Umbilical cord (tissue), 2 donors: ENCODE results near the gene MTG1. TPM values are rescaled to one million over a fixed set of nuclear protein-coding genes. Genes with fewer than 3 reads are reported as not detected.
"Not testable (repeated sequence)": the region's sequence is repeated elsewhere in the genome, so short reads cannot be mapped to it uniquely, and the experiment has no call there.

Source experiments
- DNase-seq: peaks from one replicate; pipeline ENCODE4 v3.0.0-alpha.2; 2015; ENCODE audit warnings: low spot score
- total RNA-seq: library from RNA; depleted of rRNA; stranded (reverse); fragments of >200 nt; gene quantifications from one replicate; pipeline ENCODE4 v1.2.3, GENCODE V29; 2014; ENCODE audit warnings: low replicate concordance; ENCODE audit not compliant: insufficient read depth

MTG1 gene
- total RNA-seq, 1 donor from 2014 or later = 40.4 TPM

- DNase-seq = no peak
These were observed 72.1 kb downstream of the MTG1 start for GRCh38 chr10:133465950-133466474.

GRCh38 chr10:133466683-133467275 is 72.8 kb downstream of the MTG1 start:
- DNase-seq = no peak

- no peak for DNase-seq
These were observed 73.4 kb downstream of the MTG1 start for GRCh38 chr10:133467286-133467911.

- not testable (repeated sequence) for DNase-seq
These were observed 75.2 kb downstream of the MTG1 start for GRCh38 chr10:133469205-133469604.

- no peak for DNase-seq
These were observed 77.5 kb downstream of the MTG1 start for GRCh38 chr10:133471300-133472109.

Other genes with a start within 250 kb of the MTG1 start
- gene KNDC1, start 233.9 kb upstream of the MTG1 start, total RNA-seq = 4.8 TPM
- gene UTF1, start 163.9 kb upstream of the MTG1 start, total RNA-seq = not detected
- gene VENTX, start 156.3 kb upstream of the MTG1 start, total RNA-seq = not detected
- 6.3 TPM for gene ADAM8, start 117.3 kb upstream of the MTG1 start, total RNA-seq
- gene TUBGCP2, start 85.3 kb upstream of the MTG1 start, total RNA-seq = 34.2 TPM
- 41.9 TPM for gene ZNF511, start 85.2 kb upstream of the MTG1 start, total RNA-seq
- not detected for gene CALY, start 57.3 kb upstream of the MTG1 start, total RNA-seq
- not detected for gene PRAP1, start 46.8 kb upstream of the MTG1 start, total RNA-seq
- gene FUOM, start 36.1 kb upstream of the MTG1 start, total RNA-seq = 3.4 TPM
- 28.2 TPM for gene ECHS1, start 20.8 kb upstream of the MTG1 start, total RNA-seq
- 6.3 TPM for gene PAOX, start 14.9 kb upstream of the MTG1 start, total RNA-seq
- 0.96 TPM for gene SPRN, start 30.5 kb downstream of the MTG1 start, total RNA-seq
- gene SCART1, start 59.8 kb downstream of the MTG1 start, total RNA-seq = 2.9 TPM
- gene CYP2E1, start 133.2 kb downstream of the MTG1 start, total RNA-seq = 0.72 TPM
- gene SYCE1, start 171.4 kb downstream of the MTG1 start, total RNA-seq = 2.6 TPM
- 1.2 TPM for gene FRG2B, start 232.6 kb downstream of the MTG1 start, total RNA-seq